ENCODE results near the gene ERCC1. TPM values are rescaled to one million over a fixed set of nuclear protein-coding genes. Genes with fewer than 3 reads are reported as not detected.
"Not testable (repeated sequence)": the region's sequence is repeated elsewhere in the genome, so short reads cannot be mapped to it uniquely, and the experiment has no call there.

The ERCC1 gene
- total RNA-seq, 1 experiment from 2014 or later = 132 TPM

- DNase-seq (ENCODE audit: low read depth) = not testable (repeated sequence)
Observed at GRCh38 chr19:45429896-45430295, 6.2 kb upstream of the ERCC1 start.

GRCh38 chr19:45428384-45429231 lies 4.9 kb upstream of the ERCC1 start:
- peak; percentile 36 for DNase-seq (ENCODE audit: low read depth)

GRCh38 chr19:45424191-45425058 lies 708 bp upstream of the ERCC1 start:
- DNase-seq (ENCODE audit: low read depth) = peak; percentile 98

GRCh38 chr19:45423033-45423588 lies 606 bp downstream of the ERCC1 start:
- no peak for DNase-seq (ENCODE audit: low read depth)

- DNase-seq (ENCODE audit: low read depth) = no peak
Observed at GRCh38 chr19:45421947-45422498, 1.7 kb downstream of the ERCC1 start.

GRCh38 chr19:45420871-45421270 lies 2.8 kb downstream of the ERCC1 start:
- no peak for DNase-seq (ENCODE audit: low read depth)

GRCh38 chr19:45420356-45420755 lies 3.4 kb downstream of the ERCC1 start:
- DNase-seq (ENCODE audit: low read depth) = no peak

GRCh38 chr19:45419895-45420294 lies 3.8 kb downstream of the ERCC1 start:
- DNase-seq (ENCODE audit: low read depth) = no peak

GRCh38 chr19:45419396-45419795 lies 4.3 kb downstream of the ERCC1 start:
- peak; percentile 57 for DNase-seq (ENCODE audit: low read depth)

- no peak for DNase-seq (ENCODE audit: low read depth)
Observed at GRCh38 chr19:45418802-45419201, 4.9 kb downstream of the ERCC1 start.

GRCh38 chr19:45417151-45417550 lies 6.6 kb downstream of the ERCC1 start:
- DNase-seq (ENCODE audit: low read depth) = no peak

- no peak for DNase-seq (ENCODE audit: low read depth)
Observed at GRCh38 chr19:45414468-45414867, 9.2 kb downstream of the ERCC1 start.

GRCh38 chr19:45413497-45413896 lies 10.2 kb downstream of the ERCC1 start:
- DNase-seq (ENCODE audit: low read depth) = no peak

- not testable (repeated sequence) for DNase-seq (ENCODE audit: low read depth)
Observed at GRCh38 chr19:45410330-45410729, 13.4 kb downstream of the ERCC1 start.

- DNase-seq (ENCODE audit: low read depth) = no peak
Observed at GRCh38 chr19:45409557-45409920, 14.2 kb downstream of the ERCC1 start.

- no peak for DNase-seq (ENCODE audit: low read depth)
Observed at GRCh38 chr19:45408830-45409556, 14.7 kb downstream of the ERCC1 start.

- DNase-seq (ENCODE audit: low read depth) = no peak
Observed at GRCh38 chr19:45408121-45408520, 15.6 kb downstream of the ERCC1 start.

- DNase-seq (ENCODE audit: low read depth) = not testable (repeated sequence)
Observed at GRCh38 chr19:45407585-45407984, 16.1 kb downstream of the ERCC1 start.

GRCh38 chr19:45407091-45407375 lies 16.7 kb downstream of the ERCC1 start:
- DNase-seq (ENCODE audit: low read depth) = no peak

GRCh38 chr19:45406226-45407090 lies 17.3 kb downstream of the ERCC1 start, which contains the start of gene POLR1G:
Gene POLR1G (plus strand): TSS chr19:45406644. CDS start chr19:45406697, 53 bp downstream.
- DNase-seq (ENCODE audit: low read depth) = peak; percentile 79
